Measurements from ENCODE around the gene GRN. TPM values are rescaled to one million over a fixed set of nuclear protein-coding genes. Genes with fewer than 3 reads are reported as not detected.
A peak's percentile ranks its signal among the peaks of the same experiment; 100 is the strongest.

The GRN gene
- total and polyA plus RNA-seq, 2 of the 8 experiments (the other 6 are each of a cell fraction or from before 2014, with no cell fraction given) = 108 to 387 TPM

- peaks cover 0 to 7% of the 10 kb centered on the region in 2 experiments; a peak in 1 of 4 replicates for H3K79me2 ChIP-seq (ENCODE audit: control insufficient read depth in 1 of 2, insufficient read depth in 2 of 2, low read length in 2 of 2)
- DNase-seq (ENCODE audit: low read depth in 1 of 2, low spot score in 2 of 2) = peak in 1 of 2 experiments; percentile 90
- H3K4me2 ChIP-seq (ENCODE audit: insufficient read depth in 1 of 2, low read depth in 2 of 2, low read length in 2 of 2) = peak within 1 kb of the TSS; percentile 52 to 79
- peak within 1 kb of the TSS; percentile 71 to 100 (median 76) for H3K4me3 ChIP-seq (ENCODE audit: extremely low read depth in 1 of 4, insufficient read depth in 2 of 4, low read depth in 3 of 4, low read length in 4 of 4)
- peak within 1 kb of the TSS; percentile 71 for H3K18ac ChIP-seq (ENCODE audit: extremely low read depth, low read length)
- peak within 1 kb of the TSS; percentile 30; the same call in 1 of the 2 replicates for H3K27ac ChIP-seq (ENCODE audit: low read depth, low read length)
- no peak within 1 kb of the TSS for H2BK12ac ChIP-seq (ENCODE audit: low read depth, low read length)
- H3K27me3 ChIP-seq (replicated peaks in 1 of 4; ENCODE audit: control insufficient read depth in 3 of 4, extremely low read depth in 1 of 4, insufficient read depth in 3 of 4, low read length in 3 of 4) = no peaks in the 10 kb centered on the region
- no peak within 1 kb of the TSS for H3K4ac ChIP-seq (replicated peaks; ENCODE audit: insufficient read length, low read depth, low read length)
- peaks cover 8% of the 10 kb centered on the region for H3K79me1 ChIP-seq (ENCODE audit: low read depth, low read length)
- H4K5ac ChIP-seq (ENCODE audit: insufficient read length, low read depth, low read length) = no peak within 1 kb of the TSS
- no peak within 1 kb of the TSS for H2BK120ac ChIP-seq (replicated peaks; ENCODE audit: low read depth, low read length)
- H2AK5ac ChIP-seq (ENCODE audit: low read depth, low read length) = no peak within 1 kb of the TSS
- peaks cover 3 to 18% of the 10 kb centered on the region in 2 experiments for H4K20me1 ChIP-seq (replicated peaks in 1 of 2; ENCODE audit: control insufficient read depth in 1 of 2, insufficient read depth in 2 of 2, low read length in 2 of 2)
- no peak within 1 kb of the TSS; the same call in 1 of the 2 replicates for H2BK15ac ChIP-seq (ENCODE audit: low read length)
- peak within 1 kb of the TSS; percentile 34 for H4K91ac ChIP-seq (replicated peaks; ENCODE audit: insufficient read length, low read length)
- H3K9ac ChIP-seq (replicated peaks in 1 of 4; ENCODE audit: extremely low read depth in 1 of 4, low read depth in 3 of 4, low read length in 3 of 4) = peak within 1 kb of the TSS; percentile 34 to 64 (median 42); a peak in 5 of 7 replicates
- H3K23ac ChIP-seq (ENCODE audit: insufficient read length) = no peak within 1 kb of the TSS
- no peak for FAIRE-seq
- no peak within 1 kb of the TSS for H2BK20ac ChIP-seq (ENCODE audit: low read length)
- no peak within 1 kb of the TSS for H3K56ac ChIP-seq (replicated peaks; ENCODE audit: insufficient read length, low read depth, low read length)
- CTCF ChIA-PET (ENCODE audit: partially characterized antibody) = interaction anchor here (0.9 to 10.1 kb wide), 10 partner anchors 9 to 483 kb away, joined by 3 to 177 read pairs (median 4); no protein-coding TSS in a partner anchor
- peaks cover 0 to 6% (median 1%) of the 10 kb centered on the region in 4 experiments; a peak in 1 of 8 replicates for H3K36me3 ChIP-seq (ENCODE audit: control insufficient read depth in 2 of 4, insufficient read depth in 4 of 4, low read length in 3 of 4)
- H2BK5ac ChIP-seq (ENCODE audit: low read depth, low read length) = peak within 1 kb of the TSS; percentile 24; the same call in 1 of the 2 replicates
- no peak within 1 kb of the TSS; the same call in 1 of the 2 replicates for H2AFZ ChIP-seq (ENCODE audit: low read length)
- peaks cover 9 to 23% (median 18%) of the 10 kb centered on the region in 4 experiments for H3K4me1 ChIP-seq (replicated peaks in 1 of 4; ENCODE audit: control insufficient read depth in 3 of 4, insufficient read depth in 4 of 4, low read length in 3 of 4)
- POLR2A ChIA-PET (ENCODE audit: partially characterized antibody) = interaction anchor here (1.0 to 3.8 kb wide), 6 partner anchors 9 to 160 kb away, joined by 3 to 15 read pairs (median 6); no protein-coding TSS in a partner anchor
- H3K9me3 ChIP-seq (ENCODE audit: insufficient read depth in 2 of 2, low read depth in 1 of 2, low read length in 1 of 2) = no peaks in the 10 kb centered on the region
- peaks cover 2% of the 10 kb centered on the region; the same call in 1 of the 2 replicates for H3K23me2 ChIP-seq (ENCODE audit: low read depth, low read length)
- 4% methylated on average over 14 of the region's 63 CpGs; no CpG with 5 or more reads in 1 of the 2 experiments for WGBS, 2 experiments (ENCODE audit: extremely low coverage in 1 of 2, insufficient coverage in 1 of 2, insufficient read length in 1 of 2, insufficient replicate concordance in 2 of 2, low coverage in 1 of 2, low lambda C conversion rate in 2 of 2, missing lambda C conversion rate in 1 of 2)
- no peak within 1 kb of the TSS for H3K14ac ChIP-seq (ENCODE audit: insufficient read length)
- H4K8ac ChIP-seq (ENCODE audit: extremely low read depth, insufficient read depth, low read length) = peak within 1 kb of the TSS; percentile 7; the same call in 1 of the 2 replicates
- no peak for TF ChIP-seq CBX5 (IDR thresholded peaks at IDR 0.05; ENCODE audit: low read depth, low read length)
- TF ChIP-seq MAX (IDR thresholded peaks at IDR 0.05) = no peak
- TF ChIP-seq TEAD4 (IDR thresholded peaks at IDR 0.05; ENCODE audit: low read depth, low read length) = no peak
- TF ChIP-seq RFX5 (IDR thresholded peaks at IDR 0.05; ENCODE audit: borderline replicate concordance, low read depth, low read length) = no peak
- TF ChIP-seq CBX8 (IDR thresholded peaks at IDR 0.05; ENCODE audit: borderline replicate concordance, low read depth, low read length) = no peak
- TF ChIP-seq TAF7 (optimal IDR thresholded peaks at IDR 0.05; ENCODE audit: borderline replicate concordance, low read depth, low read length) = no peak
- TF ChIP-seq PHF8 (conservative IDR thresholded peaks at IDR 0.05; ENCODE audit: low read depth, low read length) = 0 out of 2 replicates have a peak, but pooled peaks have one; percentile 20
- no peak for TF ChIP-seq KDM5A (IDR thresholded peaks at IDR 0.05; ENCODE audit: low read length)
- no peak for TF ChIP-seq RXRA (IDR thresholded peaks at IDR 0.05; ENCODE audit: insufficient read depth, low read depth, low read length)
- TF ChIP-seq BACH1 (IDR thresholded peaks at IDR 0.05; ENCODE audit: low read length) = no peak
- TF ChIP-seq SUZ12 (IDR thresholded peaks at IDR 0.05; ENCODE audit: low read length) = no peak
- no peak for TF ChIP-seq CEBPB (IDR thresholded peaks at IDR 0.05; ENCODE audit: low read depth, low read length)
- TF ChIP-seq CHD2 (IDR thresholded peaks at IDR 0.05; ENCODE audit: low read length) = no peak
Measured at GRCh38 chr17:44363613-44364159, 18.6 kb downstream of the GRN start, which contains the start of gene FAM171A2. FAM171A2 (minus strand) TSS chr17:44363853; CDS start chr17:44363714, 139 bp downstream.
